Measurements from ENCODE around the gene SV2B. TPM values are rescaled to one million over a fixed set of nuclear protein-coding genes. Genes with fewer than 3 reads are reported as not detected.

SV2B gene
- total RNA-seq, 2 donors from 2014 or later = not detected

DNA sequence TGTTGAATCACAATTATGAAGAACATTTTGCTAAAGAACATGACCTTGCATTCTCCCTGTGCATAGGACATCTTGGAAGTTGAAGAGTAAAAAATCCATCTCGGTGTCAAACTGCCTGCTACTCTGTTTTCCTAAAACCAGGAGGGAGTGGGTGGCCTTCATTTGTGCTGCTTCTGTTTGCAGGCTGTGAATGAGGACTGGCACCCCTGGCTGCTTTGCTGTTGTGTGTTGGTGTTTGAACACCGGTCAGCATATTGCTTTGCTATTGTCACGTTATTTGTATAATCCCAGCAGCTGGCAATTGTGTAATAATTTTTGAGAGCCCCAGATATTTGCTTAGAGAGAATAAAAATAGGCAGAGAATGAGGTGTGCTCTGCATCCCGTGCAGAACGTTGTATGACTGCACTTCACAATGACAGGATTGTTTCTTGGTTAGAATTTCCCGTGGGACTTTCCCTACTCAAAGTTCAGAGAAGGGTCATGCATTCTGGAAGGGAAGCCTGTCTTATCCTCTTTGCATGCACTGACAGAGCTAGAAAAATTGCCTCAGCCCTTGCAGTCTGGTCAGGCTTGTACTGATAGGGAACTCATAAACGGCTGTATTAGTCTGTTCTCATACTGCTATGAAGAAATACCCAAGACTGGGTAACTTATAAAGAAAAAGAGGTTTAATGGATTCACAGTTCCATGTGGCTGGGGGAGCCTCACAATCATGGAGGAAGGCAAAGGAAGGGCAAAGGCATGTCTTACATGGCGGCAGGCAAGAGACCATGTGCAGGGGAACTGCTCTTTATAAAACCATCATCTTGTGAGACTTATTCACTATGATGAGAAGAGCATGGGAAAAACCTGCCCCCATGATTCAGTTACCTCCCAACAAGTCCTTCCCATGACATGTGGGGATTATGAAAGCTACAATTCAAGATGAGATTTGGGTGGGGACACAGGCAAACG, 16.3 kb downstream of the SV2B start:
- H3K4me3 Mint-ChIP-seq = no peak overlapping the region
- ATAC-seq (no peak), DNase-seq (ENCODE audit: low spot score) (no peak)
- no peaks in the 10 kb centered on the region for H3K36me3 Mint-ChIP-seq
- H3K27me3 Mint-ChIP-seq = peaks cover 32 to 37% of the 10 kb centered on the region in 2 donors
- H3K9me3 Mint-ChIP-seq = no peaks in the 10 kb centered on the region
- H3K27ac Mint-ChIP-seq = no peak overlapping the region
- no peaks in the 10 kb centered on the region for H3K4me1 Mint-ChIP-seq (ENCODE audit: low read depth in 2 of 2)

DNA sequence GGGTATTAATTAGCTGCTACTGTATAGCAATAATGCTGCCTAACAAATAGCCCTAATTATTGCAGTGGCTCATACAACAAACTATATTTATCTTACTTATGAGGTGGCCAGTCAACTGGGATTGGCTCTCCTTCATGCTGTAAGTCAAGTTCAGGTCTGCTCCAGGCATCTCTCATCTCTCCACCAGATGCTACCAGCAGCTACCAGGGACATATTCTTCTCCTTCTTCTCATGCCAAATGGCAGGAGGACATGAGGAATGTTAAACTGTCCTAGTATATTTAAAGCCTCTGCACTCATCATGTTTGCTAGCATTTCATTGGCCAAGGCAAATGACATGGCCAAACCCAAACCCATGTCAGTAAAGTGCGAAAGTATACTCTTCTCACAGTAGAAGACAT, 17.3 kb downstream of the SV2B start:
- no peak for ATAC-seq
- H3K4me1 Mint-ChIP-seq (ENCODE audit: low read depth in 2 of 2) = no peaks in the 10 kb centered on the region
- no peak overlapping the region for H3K4me3 Mint-ChIP-seq
- H3K9me3 Mint-ChIP-seq = no peaks in the 10 kb centered on the region
- DNase-seq (ENCODE audit: low spot score) = no peak
- H3K36me3 Mint-ChIP-seq = no peaks in the 10 kb centered on the region
- H3K27ac Mint-ChIP-seq = no peak overlapping the region
- H3K27me3 Mint-ChIP-seq = peaks cover 33 to 34% of the 10 kb centered on the region in 2 donors

DNA sequence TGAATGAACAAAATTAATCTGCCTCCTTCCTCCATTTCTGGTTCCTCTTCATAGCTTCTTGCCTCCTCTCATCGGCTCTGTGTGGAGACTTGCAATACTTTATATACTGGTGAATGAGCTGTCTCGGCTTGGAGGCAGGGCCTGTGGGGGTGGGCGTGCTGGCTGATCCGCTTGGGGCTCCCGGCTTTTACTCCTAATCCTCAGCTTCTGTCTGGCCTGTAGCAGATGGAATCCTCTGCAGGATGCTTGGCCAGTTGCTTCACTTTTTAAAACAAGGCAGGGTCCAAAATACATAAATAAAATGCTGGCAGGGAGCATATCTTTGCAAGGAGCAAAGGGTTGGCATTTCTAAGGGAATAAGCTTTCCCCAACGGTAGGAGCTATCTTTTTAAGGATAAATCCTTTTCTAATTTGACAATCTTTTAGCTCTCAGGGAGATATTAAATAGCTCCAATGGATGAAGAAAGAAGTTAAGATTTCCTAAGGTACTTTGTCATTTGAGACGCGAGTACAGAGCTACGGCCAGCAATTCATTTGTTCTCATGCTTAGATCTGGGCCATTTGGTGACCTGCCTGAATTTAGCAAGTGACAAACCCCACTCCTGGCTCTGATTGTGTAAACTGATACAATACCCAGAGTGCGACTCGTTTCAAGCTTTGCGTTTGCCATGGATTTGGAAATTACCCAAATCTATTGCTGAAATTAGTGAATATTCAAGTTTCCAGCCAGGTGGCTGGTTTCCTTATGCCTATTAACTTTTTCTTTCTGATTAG, 18.9 kb downstream of the SV2B start:
- no peak for ATAC-seq
- Mint-ChIP-seq H3K27me3 (peaks cover 30 to 32% of the 10 kb centered on the region in 2 donors), H3K4me1 (ENCODE audit: low read depth in 2 of 2) (no peaks in the 10 kb centered on the region), H3K4me3 (no peak overlapping the region), H3K36me3 (no peaks in the 10 kb centered on the region), H3K27ac (no peak overlapping the region), H3K9me3 (no peaks in the 10 kb centered on the region)
- no peak for DNase-seq (ENCODE audit: low spot score)

DNA sequence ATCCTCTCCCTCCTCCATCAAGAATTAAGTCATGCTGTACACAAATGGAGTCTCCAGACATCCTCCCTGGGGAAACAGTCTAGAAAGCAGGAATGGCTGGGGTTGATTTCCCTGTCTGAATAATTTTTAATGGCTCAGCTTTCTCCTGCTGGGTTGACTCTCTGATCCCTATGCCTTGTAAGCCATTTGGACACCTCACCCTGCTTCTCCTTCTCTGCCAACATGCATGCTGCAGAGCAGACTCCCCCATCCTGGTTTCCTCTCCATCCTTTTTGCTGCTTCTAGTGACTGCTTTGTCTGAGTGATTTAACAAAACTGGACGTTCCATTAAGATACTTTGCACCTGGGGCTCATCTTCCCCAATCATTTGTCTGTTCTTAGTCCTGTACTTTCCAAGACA, 22.2 kb downstream of the SV2B start:
- H3K9me3 Mint-ChIP-seq = no peaks in the 10 kb centered on the region
- no peak overlapping the region for H3K4me3 Mint-ChIP-seq
- no peaks in the 10 kb centered on the region for H3K36me3 Mint-ChIP-seq
- no peak overlapping the region for H3K27ac Mint-ChIP-seq
- H3K27me3 Mint-ChIP-seq = peaks cover 21 to 23% of the 10 kb centered on the region in 2 donors
- no peaks in the 10 kb centered on the region for H3K4me1 Mint-ChIP-seq (ENCODE audit: low read depth in 2 of 2)
- DNase-seq (ENCODE audit: low spot score) (no peak), ATAC-seq (no peak)

DNA sequence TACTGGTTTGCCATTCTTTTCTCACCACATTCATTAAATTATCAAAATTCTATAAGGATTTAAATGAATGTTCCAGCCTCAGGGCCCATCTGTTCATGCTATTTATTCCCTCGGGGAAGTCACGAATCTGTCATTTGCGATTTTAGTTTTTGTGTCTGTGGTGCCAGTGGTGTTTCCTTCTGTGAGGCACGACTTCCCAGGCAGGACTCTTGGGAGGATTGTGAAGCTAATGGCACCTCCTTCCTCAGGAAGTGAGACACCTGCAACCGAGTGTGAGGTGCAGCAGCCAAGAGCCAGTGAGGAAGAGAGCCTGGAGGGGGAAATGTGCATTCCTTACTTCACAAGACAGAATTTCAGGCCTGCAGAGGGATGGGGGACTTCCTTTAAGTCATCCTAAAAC, 24.1 kb downstream of the SV2B start:
- ATAC-seq = no peak
- no peaks in the 10 kb centered on the region for H3K4me1 Mint-ChIP-seq (ENCODE audit: low read depth in 2 of 2)
- H3K4me3 Mint-ChIP-seq = no peak overlapping the region
- H3K9me3 Mint-ChIP-seq = no peaks in the 10 kb centered on the region
- no peak overlapping the region for H3K27ac Mint-ChIP-seq
- H3K36me3 Mint-ChIP-seq = no peaks in the 10 kb centered on the region
- no peak for DNase-seq (ENCODE audit: low spot score)
- peaks cover 14 to 19% of the 10 kb centered on the region in 2 donors for H3K27me3 Mint-ChIP-seq

DNA sequence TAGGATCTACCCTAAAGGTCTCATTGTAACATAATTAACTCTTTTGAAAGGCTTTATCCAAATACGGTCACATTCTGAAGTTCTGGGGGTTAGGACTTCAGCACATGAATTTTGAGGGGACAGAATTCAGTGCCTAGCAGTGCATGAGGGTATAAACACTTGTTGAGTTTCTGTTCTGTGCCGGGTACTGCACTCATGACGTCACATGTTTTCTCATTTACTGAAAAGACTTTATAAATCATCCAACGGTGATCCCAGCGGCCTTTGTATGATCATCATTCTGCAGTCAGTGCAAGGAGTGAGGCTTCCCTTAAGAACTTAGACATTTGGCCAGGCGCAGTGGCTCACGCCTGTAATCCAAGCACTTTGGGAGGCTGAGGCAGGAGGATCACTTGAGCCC, 25.1 kb downstream of the SV2B start:
- no peak for DNase-seq (ENCODE audit: low spot score)
- Mint-ChIP-seq H3K4me3 (no peak overlapping the region), H3K4me1 (ENCODE audit: low read depth in 2 of 2) (no peaks in the 10 kb centered on the region), H3K36me3 (no peaks in the 10 kb centered on the region), H3K9me3 (no peaks in the 10 kb centered on the region), H3K27me3 (peaks cover 10 to 19% of the 10 kb centered on the region in 2 donors), H3K27ac (no peak overlapping the region)
- ATAC-seq = no peak

DNA sequence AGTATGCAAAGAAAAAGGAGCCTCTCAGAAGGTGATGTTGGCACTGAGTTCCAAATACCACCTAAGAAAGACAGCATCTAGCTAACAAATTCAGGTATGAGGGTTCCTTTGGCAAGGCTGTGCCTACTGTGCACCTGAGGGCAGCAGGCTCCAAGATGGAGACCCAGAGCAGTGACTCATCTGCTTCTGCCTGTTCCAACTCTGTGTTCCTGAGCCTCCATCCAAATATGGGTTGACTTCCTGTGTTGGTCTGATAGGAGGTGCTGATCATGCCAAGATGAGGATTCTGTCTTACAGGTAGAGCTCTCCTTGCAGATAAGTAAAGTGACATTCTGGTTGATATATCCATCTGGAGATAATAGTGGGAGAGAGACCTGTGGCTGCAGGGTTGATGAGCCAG, 26.0 kb downstream of the SV2B start:
- Mint-ChIP-seq H3K4me3 (no peak overlapping the region), H3K27ac (no peak overlapping the region), H3K27me3 (peaks cover 10 to 19% of the 10 kb centered on the region in 2 donors), H3K4me1 (ENCODE audit: low read depth in 2 of 2) (no peaks in the 10 kb centered on the region), H3K9me3 (no peaks in the 10 kb centered on the region), H3K36me3 (no peaks in the 10 kb centered on the region)
- DNase-seq (ENCODE audit: low spot score) (no peak), ATAC-seq (no peak)

DNA sequence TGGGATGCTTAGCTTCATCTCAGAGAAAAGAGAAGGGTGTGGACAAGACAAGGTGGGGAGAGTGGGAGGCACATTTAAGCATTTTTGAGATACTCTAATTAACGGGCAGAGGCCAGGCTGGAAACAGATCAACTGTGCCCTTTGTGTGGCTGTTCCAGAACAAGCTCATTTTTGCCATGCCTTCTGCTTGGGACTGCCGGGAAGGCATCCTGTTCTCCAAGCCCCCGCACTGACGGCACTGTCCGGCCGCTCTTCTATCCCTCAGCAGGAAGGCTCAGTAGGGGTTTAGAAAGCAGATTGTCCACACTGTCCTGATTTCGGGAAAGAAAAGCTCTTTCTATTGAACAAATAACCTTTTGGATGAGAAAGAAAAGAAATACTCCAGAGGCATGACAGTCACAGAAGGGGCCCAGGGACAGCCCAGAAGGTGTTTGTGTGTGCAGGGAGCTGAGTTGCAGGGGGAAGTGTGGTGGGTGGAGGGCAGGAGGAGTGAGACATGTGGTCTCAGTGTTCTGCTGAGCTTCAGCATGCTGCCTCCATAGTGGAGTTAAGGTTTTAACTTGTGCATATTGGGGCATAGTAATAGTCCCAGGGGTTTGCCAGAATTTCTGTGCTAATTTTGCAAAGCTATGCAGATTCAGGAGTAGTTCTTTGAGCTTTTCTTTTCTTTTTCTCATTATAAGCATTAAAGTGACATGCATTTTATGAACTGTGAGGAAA, 27.3 kb downstream of the SV2B start:
- Mint-ChIP-seq H3K4me3 (no peak overlapping the region), H3K27me3 (peaks cover 8 to 12% of the 10 kb centered on the region in 2 donors), H3K9me3 (no peaks in the 10 kb centered on the region), H3K27ac (no peak overlapping the region), H3K4me1 (ENCODE audit: low read depth in 2 of 2) (no peaks in the 10 kb centered on the region), H3K36me3 (no peaks in the 10 kb centered on the region)
- no peak for ATAC-seq
- DNase-seq (ENCODE audit: low spot score) = no peak

DNA sequence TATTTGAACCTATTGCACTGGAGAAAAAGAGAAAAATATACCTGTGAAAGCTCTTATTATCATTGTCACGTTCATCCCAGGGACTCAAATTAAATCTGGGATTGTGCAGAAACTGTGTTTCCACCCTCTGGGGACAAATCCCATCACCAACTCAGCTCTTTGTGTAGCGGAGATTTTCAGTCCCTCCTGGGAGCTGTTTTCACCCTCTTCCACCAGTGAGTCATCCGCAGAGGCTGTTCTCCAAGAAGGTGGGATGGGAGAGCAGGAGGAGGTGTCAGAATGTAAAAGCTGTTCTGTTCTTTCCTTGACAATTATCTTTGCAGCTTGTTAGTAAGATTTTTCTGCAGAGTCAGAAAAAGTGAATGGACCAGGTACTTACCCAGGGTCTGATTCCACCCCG, 28.0 kb downstream of the SV2B start:
- Mint-ChIP-seq H3K36me3 (no peaks in the 10 kb centered on the region), H3K27ac (no peak overlapping the region), H3K4me1 (ENCODE audit: low read depth in 2 of 2) (no peaks in the 10 kb centered on the region), H3K9me3 (no peaks in the 10 kb centered on the region), H3K27me3 (peaks cover 5 to 8% of the 10 kb centered on the region in 2 donors), H3K4me3 (no peak overlapping the region)
- no peak for DNase-seq (ENCODE audit: low spot score)
- ATAC-seq = no peak

DNA sequence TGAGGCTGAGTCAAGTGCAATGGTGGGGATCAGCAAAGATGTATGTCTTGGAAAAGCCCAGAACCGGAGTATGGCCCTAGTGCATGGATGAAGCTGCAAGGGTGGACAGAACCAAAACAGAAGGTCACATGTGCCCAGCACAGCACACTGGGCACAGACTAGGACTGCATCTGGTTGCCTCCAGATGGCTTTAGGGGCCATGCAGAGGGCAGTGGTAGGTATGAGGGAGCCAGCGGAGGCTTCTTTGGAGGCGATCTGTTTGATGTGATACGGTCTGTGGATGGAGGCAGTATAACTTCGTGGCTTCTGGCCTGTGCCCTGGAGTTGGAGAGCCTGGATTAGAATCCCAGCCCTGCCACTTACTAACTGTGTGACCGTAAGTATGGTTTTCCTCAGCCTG, 29.4 kb downstream of the SV2B start:
- DNase-seq (ENCODE audit: low spot score) (no peak), ATAC-seq (no peak)
- peaks cover 5 to 8% of the 10 kb centered on the region in 2 donors for H3K27me3 Mint-ChIP-seq
- H3K36me3 Mint-ChIP-seq = no peaks in the 10 kb centered on the region
- H3K27ac Mint-ChIP-seq = no peak overlapping the region
- H3K9me3 Mint-ChIP-seq = no peaks in the 10 kb centered on the region
- no peaks in the 10 kb centered on the region for H3K4me1 Mint-ChIP-seq (ENCODE audit: low read depth in 2 of 2)
- no peak overlapping the region for H3K4me3 Mint-ChIP-seq

DNA sequence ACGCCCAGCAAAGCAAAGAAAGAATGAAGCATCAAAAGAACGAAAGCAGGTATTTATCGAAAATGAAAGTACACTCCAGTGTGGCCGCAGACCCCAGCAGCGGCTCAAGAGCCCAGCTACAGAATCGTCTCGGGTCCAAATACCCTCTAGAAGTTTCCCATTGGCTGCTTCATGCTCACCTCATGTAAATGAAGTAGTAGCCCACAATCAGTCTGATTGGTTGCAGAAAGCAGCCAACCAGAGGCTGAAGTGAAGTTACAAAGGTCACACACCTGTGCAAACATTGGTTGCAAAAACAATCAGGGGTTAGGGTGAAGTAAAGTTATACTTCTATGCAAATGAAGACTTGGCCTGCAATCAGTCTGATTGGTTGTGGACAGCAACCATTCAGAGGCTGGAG, 32.0 kb downstream of the SV2B start:
- no peak overlapping the region for H3K4me3 Mint-ChIP-seq
- no peak overlapping the region for H3K27ac Mint-ChIP-seq
- no peaks in the 10 kb centered on the region for H3K9me3 Mint-ChIP-seq
- no peak for ATAC-seq
- H3K36me3 Mint-ChIP-seq = no peaks in the 10 kb centered on the region
- no peaks in the 10 kb centered on the region for H3K4me1 Mint-ChIP-seq (ENCODE audit: low read depth in 2 of 2)
- DNase-seq (ENCODE audit: low spot score) = no peak
- H3K27me3 Mint-ChIP-seq = peaks cover 0 to 12% of the 10 kb centered on the region in 2 donors

DNA sequence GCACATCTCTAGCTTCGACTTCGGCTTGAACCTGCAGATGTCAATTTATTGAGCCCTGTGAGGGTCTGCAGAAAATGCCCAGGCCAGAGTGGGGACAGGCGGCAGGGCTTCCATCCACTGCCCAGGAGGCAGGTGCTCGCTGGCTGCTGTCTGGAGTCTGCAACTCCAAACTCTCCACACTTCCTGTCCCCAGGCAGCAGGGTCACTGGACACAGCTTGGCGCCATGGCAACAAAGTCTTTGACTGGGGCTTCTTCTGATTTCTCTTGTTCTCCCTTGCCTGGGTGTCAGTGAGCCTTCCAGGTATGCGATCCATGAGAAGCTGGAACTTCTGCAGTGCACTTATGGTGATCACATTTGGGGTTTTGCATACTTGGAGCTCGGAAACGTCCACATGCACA, 33.5 kb downstream of the SV2B start:
- Mint-ChIP-seq H3K9me3 (no peaks in the 10 kb centered on the region), H3K4me1 (ENCODE audit: low read depth in 2 of 2) (no peaks in the 10 kb centered on the region), H3K27me3 (peaks cover 0 to 15% of the 10 kb centered on the region in 2 donors), H3K36me3 (no peaks in the 10 kb centered on the region), H3K27ac (no peak overlapping the region), H3K4me3 (no peak overlapping the region)
- DNase-seq (ENCODE audit: low spot score) = no peak
- ATAC-seq = no peak

DNA sequence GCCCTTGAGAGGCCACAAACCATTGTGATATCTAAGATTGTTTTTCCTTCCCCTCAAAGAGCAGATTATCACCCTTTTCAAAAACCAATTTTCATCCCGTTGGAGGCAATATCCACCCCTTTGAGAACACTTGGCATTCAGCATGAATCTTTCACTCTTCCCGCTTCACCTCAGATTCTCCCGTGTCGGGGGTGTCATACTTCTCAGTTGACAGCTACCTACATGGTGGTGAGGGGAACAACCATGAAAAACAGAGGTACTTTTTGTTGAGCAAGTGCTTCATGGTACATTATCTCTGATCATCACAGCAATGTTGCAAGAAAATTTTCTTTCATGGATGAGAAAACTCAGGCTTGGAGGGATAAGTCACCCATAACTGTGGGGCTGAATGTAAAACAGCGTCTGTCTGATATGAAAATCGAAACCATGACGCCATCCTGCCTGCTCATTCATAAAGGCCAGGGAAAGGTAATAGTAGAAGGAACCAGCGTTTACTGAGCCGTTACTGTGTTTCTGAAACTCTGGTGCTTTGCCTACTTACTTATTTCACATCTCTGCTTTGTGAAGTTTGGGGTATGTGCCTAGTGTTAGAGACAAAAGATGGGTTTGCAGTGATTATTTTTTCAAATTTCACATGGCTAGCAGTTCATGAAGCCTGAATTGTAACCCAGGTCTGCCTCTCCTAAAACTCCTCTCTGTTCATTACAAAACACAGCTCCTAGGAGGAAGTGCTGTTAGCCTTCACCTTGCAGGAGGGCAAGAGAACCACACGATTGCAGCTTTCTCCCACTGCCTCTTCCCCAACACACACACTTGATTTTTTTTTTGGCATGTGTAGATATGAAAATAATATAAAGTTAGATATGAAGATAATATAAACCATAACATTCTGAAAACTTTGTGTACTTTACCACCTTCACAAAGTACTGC, 35.4 kb downstream of the SV2B start:
- H3K4me3 Mint-ChIP-seq = no peak overlapping the region
- no peaks in the 10 kb centered on the region for H3K36me3 Mint-ChIP-seq
- H3K27ac Mint-ChIP-seq = no peak overlapping the region
- no peaks in the 10 kb centered on the region for H3K9me3 Mint-ChIP-seq
- H3K4me1 Mint-ChIP-seq (ENCODE audit: low read depth in 2 of 2) = no peaks in the 10 kb centered on the region
- H3K27me3 Mint-ChIP-seq = peaks cover 13 to 25% of the 10 kb centered on the region in 2 donors
- DNase-seq (ENCODE audit: low spot score) = no peak
- ATAC-seq = no peak

All from natural killer cell treated with Interleukin-12 subunit alpha and Interleukin-12 subunit beta and Interleukin-15 and Interleukin-18, amount 100 ng/mL, for 72 hours (primary cell).